Mesenchymal stem cell (in vitro differentiated cells and primary cell): ENCODE measurements around the gene STRA8.

ENCODE experiments used
- DNase-seq: peaks from one replicate; pipeline ENCODE4 v3.0.0-alpha.2; 2013
- H2AFZ ChIP-seq: one replicate; pipeline ENCODE4 v1.6.1; 2013; ENCODE audit warnings: low read depth, mild to moderate bottlenecking, control low read depth, inconsistent platforms, low read length, moderate library complexity
- H2AK5ac ChIP-seq: 2 replicates; pipeline ENCODE4 v1.6.1; 2013; ENCODE audit warnings: low read length, moderate library complexity, mild to moderate bottlenecking, inconsistent platforms; ENCODE audit not compliant: severe bottlenecking
- H2BK120ac ChIP-seq: one replicate; pipeline ENCODE4 v1.6.1; 2013; ENCODE audit warnings: low read depth, mild to moderate bottlenecking, inconsistent platforms, low read length, moderate library complexity
- H2BK12ac ChIP-seq, 2 experiments: one replicate each; pipeline ENCODE4 v1.6.1; 2013; ENCODE audit warnings: inconsistent platforms in 2 of 2, low read length in 2 of 2, mild to moderate bottlenecking in 2 of 2, moderate library complexity in 2 of 2, control low read depth in 1 of 2
- H2BK15ac ChIP-seq: one replicate; pipeline ENCODE4 v1.6.1; 2013; ENCODE audit warnings: mild to moderate bottlenecking, low read depth, inconsistent platforms; ENCODE audit not compliant: poor library complexity, severe bottlenecking
- H2BK5ac ChIP-seq: 2 replicates; pipeline ENCODE4 v1.6.1; 2013; ENCODE audit warnings: low read depth, mild to moderate bottlenecking, low read length, control low read depth, inconsistent platforms; ENCODE audit not compliant: poor library complexity, severe bottlenecking
- H3K14ac ChIP-seq, 2 experiments: one replicate each; pipeline ENCODE4 v1.6.1; 2013; ENCODE audit warnings: inconsistent platforms in 2 of 2, low read length in 2 of 2, control low read depth in 1 of 2, mild to moderate bottlenecking in 1 of 2, moderate library complexity in 1 of 2
- H3K18ac ChIP-seq, 2 experiments: one replicate each; pipeline ENCODE4 v1.6.1; 2013; ENCODE audit warnings: inconsistent platforms in 2 of 2, low read length in 2 of 2, control low read depth in 1 of 2, low read depth in 1 of 2, mild to moderate bottlenecking in 1 of 2
- H3K23ac ChIP-seq, 2 experiments: one replicate each; pipeline ENCODE4 v1.6.1; 2013; ENCODE audit warnings: inconsistent platforms in 2 of 2, low read length in 2 of 2, mild to moderate bottlenecking in 2 of 2, moderate library complexity in 2 of 2, control low read depth in 1 of 2
- H3K27ac ChIP-seq: 2 replicates; pipeline ENCODE4 v1.5.1; 2013; ENCODE audit warnings: mild to moderate bottlenecking, moderate library complexity, low read length, control low read depth, inconsistent platforms; ENCODE audit not compliant: poor library complexity, severe bottlenecking
- H3K27me3 ChIP-seq, 2 experiments: 2 replicates each; pipeline versions ENCODE4 v1.6.1 to v1.7.0; 2013; ENCODE audit warnings: low read length in 2 of 2, mild to moderate bottlenecking in 2 of 2, moderate library complexity in 2 of 2, control low read depth in 1 of 2, inconsistent platforms in 1 of 2; ENCODE audit not compliant: control insufficient read depth in 1 of 2, insufficient read depth in 1 of 2
- H3K36me3 ChIP-seq, 2 experiments: 2 replicates each; pipeline versions ENCODE4 v1.6.1 to v1.7.0; 2013; ENCODE audit warnings: low read length in 2 of 2, control low read depth in 1 of 2, inconsistent platforms in 1 of 2, low read depth in 1 of 2, mild to moderate bottlenecking in 1 of 2; ENCODE audit not compliant: insufficient read depth in 2 of 2, control insufficient read depth in 1 of 2
- H3K4ac ChIP-seq, 2 experiments: one replicate each; pipeline ENCODE4 v1.6.1; 2013; ENCODE audit warnings: inconsistent platforms in 2 of 2, low read length in 2 of 2, mild to moderate bottlenecking in 2 of 2, moderate library complexity in 2 of 2, control low read depth in 1 of 2, low read depth in 1 of 2
- H3K4me1 ChIP-seq: 2 replicates; pipeline ENCODE4 v1.6.1; 2013; ENCODE audit warnings: low read depth, low read length, control low read depth; ENCODE audit not compliant: control insufficient read depth, insufficient read depth
- H3K4me2 ChIP-seq: 2 replicates; pipeline ENCODE4 v1.6.1; 2013; ENCODE audit warnings: low read length, mild to moderate bottlenecking, inconsistent platforms; ENCODE audit not compliant: poor library complexity, severe bottlenecking
- H3K4me3 ChIP-seq, 2 experiments: 2 replicates each; pipeline versions ENCODE4 v1.5.1 to v1.7.0; 2013; ENCODE audit warnings: low read length in 2 of 2, mild to moderate bottlenecking in 2 of 2, control low read depth in 1 of 2, low read depth in 1 of 2; ENCODE audit not compliant: insufficient read depth in 1 of 2
- H3K79me1 ChIP-seq: replicated peaks from 2 replicates; pipeline ENCODE4 v1.6.1; 2013; ENCODE audit warnings: mild to moderate bottlenecking, control low read depth, low read length, inconsistent platforms; ENCODE audit not compliant: poor library complexity, severe bottlenecking
- H3K9ac ChIP-seq: 2 replicates; pipeline ENCODE4 v1.7.0; 2013; ENCODE audit warnings: mild to moderate bottlenecking, low read length, moderate library complexity
- H3K9me3 ChIP-seq: 2 replicates; pipeline ENCODE4 v1.7.0; 2013; ENCODE audit warnings: mild to moderate bottlenecking, low read length; ENCODE audit not compliant: control insufficient read depth
- H4K8ac ChIP-seq: one replicate; pipeline ENCODE4 v1.6.1; 2013; ENCODE audit warnings: inconsistent platforms, mild to moderate bottlenecking, low read length, moderate library complexity
- H4K91ac ChIP-seq: one replicate; pipeline ENCODE4 v1.6.1; 2013; ENCODE audit warnings: mild to moderate bottlenecking, low read length, inconsistent platforms
- WGBS: methylation state at CpG from one replicate; pipeline ENCODE4 v1.1.7; 2013; ENCODE audit warnings: mixed read lengths; 5-methylcytosine and 5-hydroxymethylcytosine counted together

Gene STRA8

DNA sequence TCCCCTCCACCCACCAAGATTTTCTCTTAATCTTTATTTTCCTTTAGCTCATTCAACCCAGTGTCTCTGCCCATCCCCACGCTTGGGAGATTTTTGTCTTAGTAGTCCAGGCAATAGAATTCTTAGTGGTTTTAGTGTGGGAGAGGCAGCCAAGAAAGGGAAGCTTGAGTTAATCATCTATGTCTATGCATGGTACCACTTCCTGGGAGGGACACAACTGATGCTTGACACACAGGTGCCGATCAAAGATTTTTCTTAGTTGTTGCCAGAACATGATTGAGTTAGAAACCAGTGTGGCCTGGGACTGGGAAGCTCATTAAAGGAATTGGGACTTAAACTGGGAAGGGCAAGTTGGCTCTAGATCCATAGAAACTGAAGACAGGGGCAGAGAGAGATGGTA is 3.1 kb downstream of the STRA8 start:
- H3K9ac ChIP-seq = no peak overlapping the region
- H3K4me3 ChIP-seq = no peak overlapping the region
- no peak overlapping the region for H2BK5ac ChIP-seq
- no peak overlapping the region for H2BK120ac ChIP-seq
- H2AK5ac ChIP-seq = peak overlapping the region; percentile 81
- no peak overlapping the region for H3K4ac ChIP-seq
- peak overlapping the region; percentile 72 for H3K27ac ChIP-seq
- H3K4me2 ChIP-seq = no peak overlapping the region
- H4K91ac ChIP-seq = no peak overlapping the region
- H3K4me1 ChIP-seq = peaks cover 8% of the 10 kb centered on the region
- no peak overlapping the region for H3K23ac ChIP-seq
- WGBS = 89% methylated on average over 2 of the region's 2 CpGs
- no peaks in the 10 kb centered on the region for H3K36me3 ChIP-seq
- no peaks in the 10 kb centered on the region for H3K9me3 ChIP-seq
- H3K14ac ChIP-seq = no peak overlapping the region
- H3K18ac ChIP-seq = no peak overlapping the region
- no peaks in the 10 kb centered on the region for H3K79me1 ChIP-seq
- no peak overlapping the region for H2AFZ ChIP-seq
- H2BK15ac ChIP-seq = no peak overlapping the region
- H3K27me3 ChIP-seq = peaks cover 0 to 24% of the 10 kb centered on the region in 2 experiments
- no peak overlapping the region for H2BK12ac ChIP-seq
- no peak for DNase-seq
- no peak overlapping the region for H4K8ac ChIP-seq

DNA sequence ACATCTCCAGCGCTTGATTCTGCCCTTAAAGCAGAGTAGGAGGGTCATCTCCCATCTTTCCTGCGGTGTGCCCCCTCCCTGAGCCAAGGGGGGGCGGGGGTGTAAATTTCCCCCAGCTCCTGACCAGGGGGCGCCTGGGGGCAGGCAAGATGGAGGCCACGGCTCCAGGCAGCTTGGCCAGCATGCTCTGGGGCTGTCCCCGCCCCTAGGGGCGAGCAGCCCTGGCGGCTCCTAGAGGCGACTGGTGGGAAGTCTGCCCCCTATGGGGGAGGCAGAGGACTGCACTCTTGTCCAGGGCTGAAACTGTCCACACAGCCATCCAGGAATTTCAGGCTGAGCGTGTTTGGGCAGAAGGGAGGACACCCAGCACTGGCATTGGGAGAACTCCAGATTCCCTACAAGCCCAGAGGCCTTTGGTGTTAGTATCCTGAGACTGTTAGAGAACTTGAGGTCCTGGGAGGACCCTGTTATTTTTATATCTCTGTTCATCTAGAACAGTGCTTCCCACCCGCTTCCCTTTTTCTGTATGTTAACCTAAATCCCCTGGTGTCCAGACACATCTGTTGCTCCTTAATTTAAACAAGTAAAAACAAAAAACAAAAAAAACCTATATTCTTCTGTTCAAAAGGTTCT is 4.6 kb downstream of the STRA8 start:
- WGBS = 87% methylated on average over 11 of the region's 11 CpGs

GRCh38 chr7:135239263-135239662 is 5.6 kb downstream of the STRA8 start:
- H3K4ac ChIP-seq = no peak overlapping the region
- H3K27me3 ChIP-seq = peaks cover 0 to 24% of the 10 kb centered on the region in 2 experiments
- WGBS = 91% methylated on average over 7 of the region's 7 CpGs
- no peak overlapping the region for H3K14ac ChIP-seq
- no peak overlapping the region for H3K4me3 ChIP-seq
- H2AFZ ChIP-seq = no peak overlapping the region
- H3K27ac ChIP-seq = no peak overlapping the region
- H2BK5ac ChIP-seq = no peak overlapping the region
- no peak overlapping the region for H3K23ac ChIP-seq
- H3K4me2 ChIP-seq = no peak overlapping the region
- H3K4me1 ChIP-seq = peaks cover 6% of the 10 kb centered on the region
- H3K9me3 ChIP-seq = no peaks in the 10 kb centered on the region
- DNase-seq = no peak
- no peak overlapping the region for H3K18ac ChIP-seq
- no peak overlapping the region for H2BK120ac ChIP-seq
- H4K8ac ChIP-seq = no peak overlapping the region
- H2BK15ac ChIP-seq = no peak overlapping the region
- H3K9ac ChIP-seq = no peak overlapping the region
- no peaks in the 10 kb centered on the region for H3K36me3 ChIP-seq
- no peak overlapping the region for H4K91ac ChIP-seq
- peak overlapping the region; percentile 3 for H2AK5ac ChIP-seq
- H2BK12ac ChIP-seq = no peak overlapping the region
- H3K79me1 ChIP-seq = no peaks in the 10 kb centered on the region

More for the DNA sequence above, 4.6 kb downstream of the STRA8 start:
- Histone ChIP-seq H4K8ac (no peak overlapping the region), H3K9ac (no peak overlapping the region), H3K23ac (no peak overlapping the region), H3K4ac (no peak overlapping the region), H3K9me3 (no peaks in the 10 kb centered on the region), H3K27ac (no peak overlapping the region), H3K27me3 (peaks cover 0 to 24% of the 10 kb centered on the region in 2 experiments), H3K79me1 (no peaks in the 10 kb centered on the region), H2AFZ (no peak overlapping the region), H3K4me1 (peaks cover 6% of the 10 kb centered on the region), H3K14ac (no peak overlapping the region), H3K18ac (no peak overlapping the region), H2BK5ac (no peak overlapping the region), H3K4me2 (no peak overlapping the region), H3K36me3 (no peaks in the 10 kb centered on the region), H2AK5ac (peak overlapping the region; percentile 29), H2BK120ac (no peak overlapping the region), H2BK15ac (no peak overlapping the region), H4K91ac (no peak overlapping the region), H3K4me3 (no peak overlapping the region), H2BK12ac (no peak overlapping the region)
- no peak for DNase-seq

DNA sequence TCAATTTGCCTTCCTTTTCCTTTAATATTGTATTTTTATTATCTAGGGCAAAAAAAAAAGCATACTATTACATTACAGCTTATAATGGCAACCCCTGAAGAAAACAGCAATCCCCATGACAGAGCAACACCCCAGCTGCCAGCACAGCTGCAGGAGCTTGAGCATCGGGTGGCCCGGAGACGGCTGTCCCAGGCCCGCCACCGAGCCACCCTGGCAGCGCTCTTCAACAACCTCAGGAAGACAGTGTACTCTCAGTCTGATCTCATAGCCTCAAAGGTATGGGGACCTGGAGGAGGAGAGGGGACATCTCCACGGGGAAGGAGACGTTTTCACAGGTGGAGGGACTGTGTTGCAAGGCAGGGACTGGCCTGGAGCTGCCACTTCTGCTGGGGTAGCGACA is 6.8 kb downstream of the STRA8 start:
- Histone ChIP-seq H3K36me3 (no peaks in the 10 kb centered on the region), H3K4me3 (no peak overlapping the region), H4K8ac (no peak overlapping the region), H3K4me1 (peaks cover 6% of the 10 kb centered on the region), H2BK15ac (no peak overlapping the region), H3K79me1 (no peaks in the 10 kb centered on the region), H3K4ac (no peak overlapping the region), H3K23ac (no peak overlapping the region), H3K14ac (no peak overlapping the region), H3K9me3 (no peaks in the 10 kb centered on the region), H3K18ac (no peak overlapping the region), H2BK12ac (no peak overlapping the region), H2AFZ (no peak overlapping the region), H2BK120ac (no peak overlapping the region), H3K27ac (no peak overlapping the region), H3K9ac (no peak overlapping the region), H3K27me3 (peaks cover 0 to 25% of the 10 kb centered on the region in 2 experiments), H2BK5ac (no peak overlapping the region), H3K4me2 (no peak overlapping the region), H2AK5ac (no peak overlapping the region), H4K91ac (no peak overlapping the region)
- 86% methylated on average over 9 of the region's 9 CpGs for WGBS
- DNase-seq = no peak
